Limb (tissue), 2 donors: ENCODE measurements around the gene MAPK11.

Experiments used
- DNase-seq, 2 donors: peaks; one replicate each; pipeline ENCODE4 v3.0.0-alpha.2; 2016; ENCODE audit errors: extremely low spot score in 2 of 2

Gene MAPK11

DNA sequence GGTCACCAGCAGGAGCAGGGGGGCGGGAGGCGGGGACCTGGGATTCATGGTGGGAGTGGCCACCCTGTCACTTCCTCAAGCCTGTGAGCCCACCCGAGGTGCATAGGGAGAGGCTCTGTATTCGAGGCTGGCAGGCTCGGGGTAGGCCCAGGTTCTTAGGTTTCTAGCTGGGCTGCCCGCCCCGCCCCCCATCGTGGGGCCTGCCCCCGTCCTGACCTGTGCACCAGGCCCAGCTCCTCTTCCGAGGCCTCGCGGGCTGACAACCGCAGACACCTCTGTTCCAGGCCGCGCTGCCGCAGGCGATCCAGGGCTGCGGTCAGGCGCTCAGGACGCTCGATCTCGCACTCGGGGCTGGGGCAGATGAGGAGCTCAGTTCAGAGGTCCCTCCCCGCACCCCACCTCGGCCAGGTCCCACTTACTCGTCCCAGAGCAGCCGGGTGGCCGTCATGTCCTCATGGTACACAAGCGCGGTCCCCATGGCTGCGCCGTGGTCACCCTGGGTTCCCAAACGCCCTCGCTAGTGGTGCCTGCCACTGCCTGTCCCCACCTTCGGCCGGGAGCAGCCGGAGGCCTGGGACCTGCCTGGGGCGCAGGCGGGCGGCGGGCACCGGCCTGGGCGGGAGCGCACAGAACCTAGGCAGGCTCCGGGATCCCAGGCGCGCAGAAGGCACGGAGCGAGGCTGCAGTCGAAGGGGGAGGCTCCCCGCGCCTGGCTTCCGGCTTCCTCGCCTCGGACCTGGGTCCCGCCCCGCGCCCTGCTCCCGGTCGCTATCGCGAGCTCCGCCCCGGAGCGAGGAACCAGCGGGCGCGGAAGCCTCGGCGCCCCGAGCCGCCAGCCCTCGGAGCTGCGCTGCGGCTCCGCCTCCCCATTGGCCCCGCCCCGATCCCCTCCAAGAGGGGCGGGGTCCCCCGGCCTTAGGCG is 19.4 kb downstream of the MAPK11 start, which contains the start of gene HDAC10:
HDAC10 (minus strand) TSS at position 711 of the 922 bp plus-strand sequence; CDS start at position 478, 233 bp downstream.
- DNase-seq = peak; percentile 64 to 81

DNA sequence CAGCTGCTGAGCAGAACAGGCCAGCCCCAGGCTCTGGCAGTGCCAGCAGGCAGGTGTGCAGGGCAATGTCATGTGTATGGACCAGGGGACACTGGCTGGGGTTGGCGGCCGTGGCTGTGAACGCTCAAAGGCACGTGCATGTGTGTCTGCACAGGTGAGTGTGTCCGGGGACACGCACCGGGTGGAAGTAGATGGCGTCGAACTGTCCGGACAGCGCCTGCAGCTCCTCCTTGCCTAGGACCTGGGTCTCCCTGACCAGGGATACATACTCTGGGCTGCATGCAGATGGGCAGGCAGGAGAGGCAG is 20.0 kb downstream of the MAPK11 start:
- DNase-seq = no peak

DNA sequence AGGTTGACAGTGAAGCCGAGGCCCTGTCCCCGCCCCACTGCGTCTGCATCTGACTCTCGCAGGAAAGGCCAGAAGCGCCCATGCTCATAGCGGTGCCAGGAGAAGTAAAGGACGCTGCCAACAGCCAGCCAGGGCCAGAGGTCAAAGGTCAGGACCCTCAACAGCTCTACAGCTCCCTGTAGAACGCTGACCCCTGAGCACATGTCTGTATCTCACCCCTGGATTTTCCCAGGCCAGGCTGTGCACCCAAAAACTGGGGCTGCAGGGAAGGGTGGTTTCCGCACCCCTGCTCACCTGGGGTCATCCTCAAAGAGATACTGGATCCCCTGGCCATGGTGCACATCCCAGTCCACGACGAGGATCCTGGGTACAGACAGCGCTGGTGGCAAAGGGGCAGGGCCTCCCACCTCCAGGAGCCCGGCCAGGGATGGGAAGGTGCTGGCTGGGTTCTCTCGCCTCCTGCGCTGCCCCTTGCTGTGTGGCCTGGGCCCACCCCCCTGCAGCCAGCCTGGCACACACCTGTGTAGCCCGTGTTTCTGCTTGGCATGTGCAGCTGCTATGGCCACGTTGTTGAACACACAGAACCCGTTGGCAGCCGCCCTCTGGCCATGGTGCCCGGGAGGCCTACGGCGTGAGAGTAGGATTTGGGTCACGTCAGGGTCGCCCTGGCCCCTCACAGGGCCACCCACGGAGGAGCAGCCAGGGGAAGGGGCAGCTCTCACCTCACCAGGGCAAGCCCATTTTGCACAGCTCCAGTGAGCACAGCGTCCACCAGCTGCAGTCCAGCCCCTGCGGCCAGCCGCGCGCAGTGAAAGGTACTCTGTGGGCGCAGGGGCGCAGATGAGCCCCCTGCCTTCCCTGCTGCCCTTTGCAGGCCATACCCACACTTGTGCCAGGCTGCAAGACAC is 20.6 kb downstream of the MAPK11 start:
- no peak for DNase-seq

DNA sequence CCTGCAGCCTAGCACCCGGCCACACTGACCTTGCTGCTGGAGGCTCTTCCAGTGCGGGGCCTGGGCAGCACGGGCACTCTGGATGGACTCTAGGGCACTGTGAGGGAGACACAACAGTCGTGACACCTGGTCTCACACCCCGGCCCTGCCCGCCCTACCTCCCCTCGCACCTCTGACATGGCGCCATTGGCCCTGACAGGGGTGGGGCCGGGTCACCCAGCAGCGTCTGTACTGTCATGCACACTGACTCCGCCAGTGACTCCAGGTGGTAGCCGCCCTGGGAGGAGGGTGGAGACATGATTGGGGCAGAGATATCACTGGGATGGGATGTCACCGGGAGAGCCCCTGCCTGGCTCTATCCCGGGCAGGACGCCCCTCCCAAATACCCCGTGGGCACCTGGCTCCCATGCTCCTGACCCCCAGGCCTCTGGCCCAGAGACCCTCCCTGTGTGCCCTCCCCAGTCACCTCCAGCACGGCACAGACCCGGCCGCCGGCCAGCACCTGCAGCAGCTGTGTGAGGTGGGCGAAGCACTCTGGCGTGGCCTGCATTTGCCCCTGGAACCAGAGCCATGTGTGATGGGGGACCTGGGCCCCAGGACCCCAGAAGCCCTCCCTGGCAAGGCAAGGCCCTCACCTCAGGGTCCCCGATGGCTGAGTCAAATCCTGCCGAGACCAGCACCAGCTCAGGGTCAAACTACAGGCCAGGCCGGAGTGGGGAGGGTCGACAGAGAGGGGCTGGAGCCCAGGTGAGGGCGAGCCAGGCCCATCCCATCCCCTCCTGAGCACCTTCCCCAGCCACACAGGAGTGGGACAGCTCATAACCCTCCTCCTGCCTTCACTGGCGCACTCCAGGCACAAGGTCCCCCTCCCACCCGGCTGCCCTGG is 21.7 kb downstream of the MAPK11 start:
- DNase-seq = no peak

DNA sequence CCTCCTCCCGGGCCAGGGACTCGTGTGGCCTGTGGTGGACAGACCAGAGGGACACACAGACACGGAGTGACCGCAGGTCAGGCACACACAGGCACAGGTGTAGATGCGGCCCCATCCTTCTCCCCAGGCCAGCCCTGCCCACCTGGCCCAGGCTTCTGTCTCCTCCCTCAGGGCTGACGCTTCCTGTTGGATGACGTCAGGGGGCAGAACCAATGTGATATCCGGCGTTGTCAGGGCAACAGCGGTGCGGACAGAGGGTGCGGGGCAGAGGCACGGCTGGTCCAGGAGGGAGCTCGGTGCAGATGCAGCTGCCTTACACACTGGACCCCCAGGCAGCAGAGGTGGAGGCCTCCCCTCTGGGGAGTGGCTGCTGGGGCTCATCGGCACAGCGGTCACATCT is 22.4 kb downstream of the MAPK11 start:
- DNase-seq = no peak

DNA sequence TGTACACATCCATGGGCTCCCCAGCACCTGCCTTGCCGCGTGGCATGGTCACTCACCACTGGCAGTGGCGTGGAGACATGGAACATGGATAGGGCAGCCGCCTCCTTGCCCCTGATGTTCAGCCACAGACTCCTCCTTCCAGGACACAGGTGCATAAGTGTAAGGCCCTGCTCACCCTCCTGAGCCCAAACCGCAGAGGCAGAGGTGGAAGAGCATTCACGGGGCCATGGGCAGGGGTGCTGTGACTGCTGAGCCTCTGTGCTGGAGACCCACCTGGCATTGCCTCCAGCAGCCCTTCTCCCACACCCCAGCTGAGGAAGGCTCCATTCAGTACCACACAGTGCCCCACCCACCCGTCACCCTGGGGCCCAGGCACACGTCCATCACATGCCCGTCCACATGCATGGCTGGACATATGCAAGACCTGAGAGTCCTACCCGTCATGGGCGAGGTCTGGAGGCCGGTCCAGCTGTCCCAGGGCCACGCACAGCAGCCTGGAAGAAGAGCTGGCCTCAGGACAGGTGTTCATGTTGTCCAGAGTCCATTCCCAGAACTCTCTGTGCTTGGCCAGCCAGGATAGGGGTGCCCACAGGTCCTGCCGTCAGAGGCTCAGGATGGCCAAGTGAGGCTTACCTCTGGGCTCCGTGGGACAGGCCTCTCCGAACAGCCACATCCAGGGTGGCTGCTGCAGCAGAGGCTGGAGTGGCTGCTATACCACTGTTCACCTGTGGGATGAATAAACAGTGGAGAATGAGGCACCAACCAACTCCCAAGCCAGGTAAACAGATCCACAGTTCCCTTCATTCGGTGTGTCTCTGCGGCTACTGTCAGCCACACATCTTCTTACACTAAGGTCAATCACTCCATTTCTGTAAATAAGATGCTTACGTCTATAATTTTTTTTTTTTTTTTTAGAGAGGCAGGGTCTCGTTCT is 23.7 kb downstream of the MAPK11 start:
- DNase-seq = no peak

DNA sequence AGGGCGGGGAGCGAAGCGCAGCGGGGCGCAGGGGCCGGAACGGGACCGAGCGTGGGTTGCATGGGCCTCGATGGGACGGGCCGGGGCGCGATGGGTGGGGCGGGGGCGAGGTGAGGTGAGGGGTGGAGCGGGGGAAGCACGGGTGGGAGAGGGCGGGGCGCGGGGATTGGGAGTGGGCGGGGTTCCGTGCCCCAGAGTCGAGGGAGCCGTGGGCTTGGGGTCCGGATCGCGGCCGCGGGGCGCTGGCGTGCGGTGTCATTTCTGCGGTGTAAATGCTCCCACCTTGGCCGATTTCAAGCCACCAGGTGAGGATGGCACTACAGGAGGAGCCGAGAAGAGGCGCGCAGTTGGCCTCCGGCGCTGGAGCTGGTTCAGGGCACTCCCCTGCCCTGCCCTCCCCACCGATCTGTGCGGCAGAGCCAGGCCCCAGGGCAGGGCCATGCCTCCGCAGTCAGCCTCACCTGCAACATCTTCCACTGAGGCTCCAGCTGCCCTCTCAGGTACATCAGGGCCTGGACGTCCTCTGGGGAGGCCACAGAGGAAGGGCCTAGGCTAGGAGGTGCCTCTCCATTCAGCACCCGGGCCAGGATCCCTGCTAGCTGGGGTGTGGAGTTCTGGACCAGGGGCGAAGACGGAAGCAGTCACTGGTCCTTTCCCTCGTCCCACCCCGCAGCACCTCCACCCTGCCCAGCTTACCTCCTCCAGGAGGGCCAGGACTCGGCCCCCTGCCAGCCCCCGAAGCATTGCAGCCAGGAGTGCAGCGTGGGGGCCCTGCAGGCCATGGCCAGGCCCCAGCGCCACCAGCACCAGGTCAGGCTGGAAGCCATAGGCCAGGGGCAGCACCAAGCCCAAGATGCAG is 24.7 kb downstream of the MAPK11 start:
- DNase-seq = no peak

DNA sequence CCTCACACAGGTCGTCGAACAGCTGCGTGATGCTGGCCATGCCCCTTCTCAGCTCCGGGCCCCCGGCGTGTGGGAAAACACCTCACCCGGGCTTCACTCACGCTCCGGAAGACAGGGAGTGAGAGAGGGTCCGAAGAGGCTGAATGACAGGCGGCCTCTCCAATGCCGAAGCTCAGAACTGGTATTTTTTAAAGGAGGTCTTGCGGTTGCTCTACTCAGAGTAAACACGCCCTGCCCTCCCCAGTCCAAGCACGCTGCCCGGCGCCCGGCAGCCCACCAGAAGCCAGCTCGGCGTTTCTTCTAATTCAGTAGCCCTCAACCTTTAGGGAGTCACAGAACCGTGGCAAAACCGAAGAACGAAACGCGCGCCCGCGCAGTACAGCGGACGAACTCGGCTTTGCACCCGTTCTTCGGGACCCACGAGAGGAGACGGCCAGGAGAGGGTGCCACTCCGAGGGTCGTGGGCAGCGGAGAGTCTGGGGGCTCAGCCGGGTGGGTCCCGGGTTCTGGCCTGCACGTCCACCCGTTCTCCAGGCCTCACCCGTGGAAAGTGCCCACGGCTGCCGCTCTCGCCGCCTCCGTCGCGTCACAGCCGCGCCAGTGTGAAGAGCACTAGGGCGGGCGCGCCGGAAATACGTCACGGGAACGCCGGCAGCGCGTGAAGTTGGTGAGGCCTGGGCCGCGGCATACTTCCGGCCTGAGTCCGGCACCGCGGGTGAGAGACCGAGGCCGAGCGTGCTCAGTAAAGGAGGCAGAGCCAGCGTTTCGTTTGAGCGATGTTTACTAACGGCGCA is 25.6 kb downstream of the MAPK11 start, which contains the start of gene TUBGCP6:
TUBGCP6 (minus strand) TSS at position 604 of the 794 bp plus-strand sequence; CDS start at position 40, 564 bp downstream.
- DNase-seq = peak; percentile 94 to 96

DNA sequence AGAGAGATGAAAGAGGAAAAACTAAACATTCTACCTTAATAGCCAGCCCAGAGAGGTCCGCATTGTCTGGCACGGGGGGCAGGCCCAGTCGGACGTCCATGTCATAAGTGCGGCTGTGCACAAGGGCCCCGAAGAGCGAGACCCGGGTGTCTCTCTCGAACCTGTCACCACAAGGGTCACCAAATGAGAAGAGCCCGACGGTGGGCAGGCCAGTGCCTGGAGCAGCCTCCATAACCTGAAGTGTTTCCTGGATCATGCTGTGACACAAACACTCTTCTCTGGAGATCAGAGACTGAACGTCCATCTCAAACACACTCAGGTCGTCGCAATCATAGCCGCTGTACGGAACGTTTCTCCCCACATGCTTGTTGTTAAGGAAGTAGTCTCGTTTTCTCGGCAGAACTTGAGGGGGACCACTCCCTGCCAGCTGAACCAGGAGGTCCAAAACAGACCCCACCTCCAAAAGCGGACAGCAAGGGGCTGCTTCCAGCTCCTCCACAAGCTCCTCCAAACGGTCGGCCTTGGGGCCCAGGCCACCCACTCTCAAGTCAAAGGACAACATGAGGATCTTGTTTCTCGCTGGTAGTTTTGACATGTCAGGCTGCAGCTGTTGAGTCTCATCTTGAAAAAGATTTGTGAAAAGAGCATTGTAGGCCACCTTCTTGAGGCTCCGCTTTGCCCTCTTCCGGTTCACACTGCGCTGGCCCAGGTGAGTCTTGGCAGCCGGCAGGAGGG is 26.3 kb downstream of the MAPK11 start:
- DNase-seq = no peak

DNA sequence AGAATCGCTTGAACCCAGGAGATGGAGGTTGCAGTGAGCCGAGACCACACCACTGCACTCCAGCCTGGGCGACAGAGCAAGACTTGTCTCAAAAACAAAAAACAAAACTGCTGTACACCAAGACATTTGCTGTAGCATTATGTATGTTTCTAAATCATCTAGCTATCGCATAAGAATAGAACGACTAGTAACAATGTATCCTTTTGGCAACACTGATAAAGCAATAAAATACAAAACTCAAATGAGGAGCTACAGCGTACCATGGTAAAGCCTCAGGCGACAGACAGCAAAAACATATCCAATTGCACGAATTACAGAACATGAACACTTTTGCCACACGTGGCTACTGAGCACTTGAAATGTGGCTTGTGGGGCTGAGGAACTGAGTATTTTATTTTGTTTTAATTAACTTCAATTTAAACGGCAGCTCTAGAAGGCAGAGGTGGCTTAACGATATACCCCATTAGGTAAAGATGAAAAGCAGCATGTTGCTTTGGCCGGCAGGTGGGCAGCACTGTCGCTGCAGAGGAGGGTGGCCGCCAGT is 27.7 kb downstream of the MAPK11 start:
- no peak for DNase-seq

DNA sequence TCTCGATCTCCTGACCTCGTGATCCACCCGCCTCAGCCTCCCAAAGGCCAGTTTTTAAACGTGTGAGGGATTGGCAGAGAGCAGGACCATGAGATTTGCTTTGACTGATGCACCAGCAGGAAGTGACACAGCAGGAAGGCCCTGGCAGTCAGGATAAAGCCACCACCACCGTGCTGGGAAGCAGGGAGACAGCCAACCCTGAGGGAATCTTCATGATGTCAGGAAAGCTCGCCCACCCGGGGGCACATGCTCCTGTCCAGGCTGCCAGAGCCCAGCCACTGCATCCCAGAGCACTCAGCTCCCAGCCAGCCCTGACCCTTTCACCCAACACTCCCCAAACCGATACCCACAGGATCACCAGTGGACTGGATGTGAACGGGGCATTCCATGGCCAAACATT is 31.4 kb downstream of the MAPK11 start:
- DNase-seq = no peak

DNA sequence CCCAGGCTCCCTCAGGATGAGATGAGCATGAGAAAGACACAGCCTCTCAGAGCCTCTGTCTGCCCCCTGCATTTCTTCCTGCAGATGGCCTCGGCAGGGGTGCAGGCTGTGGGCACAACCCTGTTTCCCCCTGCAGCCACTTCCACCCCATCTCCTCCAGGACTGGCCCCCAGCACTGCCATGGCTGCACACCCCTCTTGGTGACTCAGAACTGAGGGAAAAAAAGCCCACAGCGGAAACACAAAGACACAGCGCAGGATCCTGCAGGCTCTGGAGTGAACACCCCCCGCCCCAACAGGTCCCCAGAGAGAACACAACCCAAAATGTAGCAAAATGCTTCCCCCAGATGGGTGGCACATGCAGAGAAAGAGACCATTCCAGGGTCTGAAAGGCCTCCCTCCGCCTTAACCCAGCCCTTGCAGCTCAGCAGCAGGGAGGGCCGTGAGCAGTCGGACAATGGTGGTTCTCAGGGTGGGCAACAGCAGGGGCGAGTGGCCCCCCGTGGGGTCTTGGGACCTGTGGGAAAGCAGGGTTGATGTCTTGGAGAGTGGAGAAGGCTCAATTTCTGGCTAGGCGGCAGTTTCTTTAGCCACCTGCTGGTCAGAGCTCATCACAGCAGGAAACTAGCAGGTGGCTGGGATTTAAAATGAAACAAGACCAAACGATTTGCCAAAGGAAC is 33.3 kb downstream of the MAPK11 start:
- DNase-seq = no peak

DNA sequence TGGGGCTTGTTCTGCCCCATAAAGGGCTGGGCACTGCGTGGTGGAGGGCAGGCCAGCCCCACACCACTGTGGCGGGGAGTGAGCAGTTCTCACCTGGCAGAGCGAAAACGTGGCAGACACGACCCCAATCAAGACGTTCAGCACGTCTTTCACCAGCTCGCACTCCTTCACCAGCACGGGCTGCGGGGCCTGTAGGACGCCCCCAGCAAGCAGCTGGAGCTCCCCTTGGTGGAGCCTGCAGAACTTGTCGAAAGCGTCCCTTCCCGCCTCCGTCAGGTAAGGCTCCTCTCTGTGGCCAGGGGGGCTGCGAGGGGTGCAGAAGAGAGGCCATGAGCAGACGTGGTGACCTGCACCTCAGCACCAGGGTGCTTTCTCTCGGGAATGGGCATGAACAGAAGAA is 37.0 kb downstream of the MAPK11 start:
- DNase-seq = no peak

DNA sequence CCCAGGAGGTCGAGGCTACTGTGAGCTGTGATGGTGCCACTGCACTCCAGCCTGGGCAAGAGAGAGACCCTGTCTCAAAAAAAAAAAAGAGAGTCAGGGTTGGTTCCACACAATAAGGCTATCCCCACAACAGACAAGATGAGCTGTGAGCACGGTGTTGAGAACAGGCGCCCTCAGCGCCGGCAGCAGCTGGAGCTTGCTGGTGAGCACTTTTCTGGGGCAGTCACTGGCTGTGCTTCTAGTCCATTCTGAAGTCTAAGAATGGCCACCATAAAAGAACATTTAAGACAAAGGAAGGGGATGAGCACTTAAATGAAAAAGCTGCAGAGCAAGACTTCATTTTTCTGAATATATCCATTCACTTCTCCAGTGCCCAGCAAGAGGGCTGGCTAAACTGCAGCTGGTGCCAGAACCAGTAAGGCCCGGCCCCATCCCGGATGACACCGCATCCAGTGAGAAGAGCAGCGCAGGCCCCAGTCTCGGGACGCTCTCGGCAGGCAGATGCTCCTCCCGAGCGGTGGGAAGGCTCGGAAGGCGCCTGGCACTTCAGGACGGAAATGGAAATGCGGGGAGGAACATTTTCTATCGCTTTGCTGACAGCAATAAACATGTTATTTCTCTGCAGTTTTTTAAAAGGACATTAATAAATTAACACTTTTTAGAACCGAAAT is 37.6 kb downstream of the MAPK11 start:
- no peak for DNase-seq

DNA sequence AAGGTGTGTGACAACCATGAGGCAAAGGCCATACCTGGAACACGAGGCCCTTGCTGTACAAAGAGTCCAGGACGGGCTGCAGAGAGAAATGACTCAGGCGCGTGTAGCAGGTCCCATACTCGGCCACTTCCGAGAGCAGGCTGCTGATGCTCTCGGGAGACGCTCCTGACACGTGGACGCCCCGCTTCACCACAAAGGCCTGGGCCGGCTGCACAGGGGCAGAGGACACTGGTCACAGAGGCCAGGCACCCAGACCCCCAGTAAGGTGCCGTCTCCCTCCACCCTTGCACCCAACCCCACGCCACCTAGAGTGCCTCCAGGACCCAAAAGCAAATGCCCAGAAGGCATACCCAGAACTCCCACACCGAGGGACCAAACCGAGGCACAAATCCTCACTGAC is 40.8 kb downstream of the MAPK11 start:
- DNase-seq = no peak

DNA sequence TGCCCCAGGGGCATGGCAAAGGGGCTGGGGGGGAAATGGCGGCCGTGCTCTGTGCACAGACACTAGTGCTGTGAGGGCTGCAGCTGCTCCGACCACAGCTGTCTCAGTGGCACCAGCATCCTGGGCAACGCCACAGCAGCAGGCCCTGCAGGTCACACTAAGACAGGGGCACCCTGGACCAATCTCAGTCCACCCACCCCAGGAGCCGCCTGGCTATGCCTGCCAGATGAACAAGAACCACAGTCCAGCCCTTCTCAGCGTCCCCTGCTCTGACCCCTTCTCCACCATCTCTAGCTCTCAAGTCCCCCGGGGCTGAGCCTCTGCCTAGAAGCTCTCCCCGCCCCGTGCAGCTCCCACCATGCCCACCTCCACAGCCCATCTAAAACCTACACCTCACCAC is 41.8 kb downstream of the MAPK11 start:
- DNase-seq = no peak
